HG03558 (cell line): ENCODE results near the gene PIP.
"Not testable (repeated sequence)": the region's sequence is repeated elsewhere in the genome, so short reads cannot be mapped to it uniquely, and the experiment has no call there.

Source experiments
- ATAC-seq: cut with Tn5 transposase; IDR thresholded peaks from one replicate; pipeline ENCODE4 v1.9.1; 2021; ENCODE audit warnings: moderate number of reproducible peaks; ENCODE audit not compliant: unreplicated experiment; ENCODE audit errors: extremely low read depth

Gene PIP

GRCh38 chr7:143176128-143176527 lies 44.3 kb downstream of the PIP start:
- ATAC-seq: no peak

GRCh38 chr7:143177374-143178119 lies 45.7 kb downstream of the PIP start:
- no peak for ATAC-seq

- ATAC-seq: not testable (repeated sequence)
Observed at GRCh38 chr7:143180771-143181170, 48.9 kb downstream of the PIP start.

- no peak for ATAC-seq
Observed at GRCh38 chr7:143181349-143181748, 49.5 kb downstream of the PIP start.

GRCh38 chr7:143183024-143183423 lies 51.1 kb downstream of the PIP start, which contains the start of gene TAS2R39:
TSS of gene TAS2R39 (plus strand) at chr7:143183419. CDS start at chr7:143183419, 0 bp downstream.
- ATAC-seq: no peak

GRCh38 chr7:143185551-143185950 lies 53.7 kb downstream of the PIP start:
- ATAC-seq: no peak

- ATAC-seq: no peak
Observed at GRCh38 chr7:143188994-143189393, 57.1 kb downstream of the PIP start.
